ENCODE data around the gene AKAP9. TPM values are rescaled to one million over a fixed set of nuclear protein-coding genes. Genes with fewer than 3 reads are reported as not detected.
"Not testable (repeated sequence)": the region's sequence is repeated elsewhere in the genome, so short reads cannot be mapped to it uniquely, and the experiment has no call there.

Gene AKAP9
- total RNA-seq, 1 donor from 2014 or later: 44.1 TPM

DNA sequence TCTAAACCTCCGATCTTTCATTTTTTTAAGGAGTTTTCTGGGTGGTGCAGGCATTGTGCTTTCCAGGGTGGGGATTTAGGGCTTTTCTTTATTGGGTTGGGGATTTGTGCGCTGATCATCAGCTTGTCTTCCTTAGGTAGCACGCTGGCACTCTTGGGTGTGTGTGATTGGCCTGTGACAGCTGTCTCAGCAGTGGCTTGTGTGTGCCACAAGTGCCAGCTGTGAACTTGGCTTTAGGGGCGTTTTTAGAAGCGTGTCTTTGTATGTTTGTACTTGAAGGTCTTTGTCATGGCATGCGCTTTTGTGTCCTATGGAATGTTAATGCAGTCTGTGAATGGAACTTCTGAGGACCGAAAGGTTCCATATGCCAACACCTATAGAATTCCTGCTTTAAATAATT is 788 bp downstream of the AKAP9 start:
- intact Hi-C loops (cut with DNase I): loop anchor here (10.0 kb wide), 1 partner anchor 103 kb away; no protein-coding TSS in a partner anchor
- DNase-seq (ENCODE audit: missing footprints) (no peak), ATAC-seq (peak; percentile 65)

DNA sequence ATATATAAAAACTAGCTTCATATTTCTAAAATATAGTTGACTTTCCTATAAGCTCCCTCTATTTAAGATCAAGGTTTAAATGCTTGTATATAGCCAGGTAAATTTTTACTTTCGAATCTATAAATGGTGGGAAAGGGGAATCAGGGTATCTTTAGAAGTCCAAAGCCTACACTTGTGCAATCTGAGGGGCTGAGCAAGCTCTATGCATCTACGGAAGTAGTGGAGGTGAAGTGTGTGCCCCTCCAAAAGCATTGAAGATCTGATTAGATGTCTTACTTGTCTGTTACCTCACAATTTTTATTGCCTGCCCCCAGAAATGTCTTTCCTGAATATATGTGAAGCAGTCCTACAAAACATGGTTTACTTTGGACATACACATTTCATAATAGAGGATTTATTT is 1.6 kb downstream of the AKAP9 start:
- intact Hi-C loops (cut with DNase I): loop anchor here (10.0 kb wide), 1 partner anchor 102 kb away; no protein-coding TSS in a partner anchor
- DNase-seq (ENCODE audit: missing footprints) (no peak), ATAC-seq (no peak)

DNA sequence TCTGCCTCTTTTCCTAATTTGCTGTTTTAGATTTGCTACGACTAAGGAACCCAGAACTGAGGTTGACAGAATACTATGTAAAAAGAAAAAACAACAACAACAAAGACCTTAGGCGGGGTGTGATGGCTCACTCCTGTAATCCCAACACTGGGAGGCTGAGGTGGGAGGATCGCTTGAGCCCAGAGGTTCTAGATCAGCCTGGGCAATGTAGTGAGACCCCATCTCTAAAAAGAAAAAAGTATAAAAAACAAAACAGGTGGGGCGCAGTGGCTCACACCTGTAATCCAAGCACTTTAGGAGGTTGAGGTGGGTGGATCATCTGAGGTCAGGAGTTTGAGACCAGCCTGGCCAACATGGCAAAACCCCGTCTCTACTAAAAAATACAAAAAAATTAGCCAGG is 4.3 kb downstream of the AKAP9 start:
- not testable (repeated sequence) for DNase-seq (ENCODE audit: missing footprints); ATAC-seq
- intact Hi-C loops (cut with DNase I): loop anchor here (10.0 kb wide), 1 partner anchor 100 kb away; no protein-coding TSS in a partner anchor

DNA sequence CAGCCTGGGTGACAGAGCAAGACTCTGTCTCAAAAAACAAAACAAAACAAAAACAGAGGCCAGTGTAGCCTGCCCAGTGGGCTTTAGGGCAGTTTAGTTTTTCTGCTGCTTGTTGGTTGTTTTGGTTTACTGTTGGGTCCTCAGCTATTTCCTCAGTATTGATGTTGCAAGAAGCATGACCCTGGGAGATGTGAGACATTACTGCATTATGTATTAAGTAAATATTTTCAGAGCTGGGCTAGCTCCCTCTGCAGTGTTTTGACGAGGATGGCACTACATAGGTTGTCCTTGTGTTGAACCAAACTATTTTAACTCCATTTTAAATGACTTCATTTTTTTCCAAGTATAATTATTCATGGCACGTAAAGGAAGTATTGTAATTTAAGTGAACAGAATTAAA is 4.8 kb downstream of the AKAP9 start:
- intact Hi-C loops (cut with DNase I): loop anchor here (10.0 kb wide), 1 partner anchor 99 kb away; no protein-coding TSS in a partner anchor
- DNase-seq (ENCODE audit: missing footprints): no peak

DNA sequence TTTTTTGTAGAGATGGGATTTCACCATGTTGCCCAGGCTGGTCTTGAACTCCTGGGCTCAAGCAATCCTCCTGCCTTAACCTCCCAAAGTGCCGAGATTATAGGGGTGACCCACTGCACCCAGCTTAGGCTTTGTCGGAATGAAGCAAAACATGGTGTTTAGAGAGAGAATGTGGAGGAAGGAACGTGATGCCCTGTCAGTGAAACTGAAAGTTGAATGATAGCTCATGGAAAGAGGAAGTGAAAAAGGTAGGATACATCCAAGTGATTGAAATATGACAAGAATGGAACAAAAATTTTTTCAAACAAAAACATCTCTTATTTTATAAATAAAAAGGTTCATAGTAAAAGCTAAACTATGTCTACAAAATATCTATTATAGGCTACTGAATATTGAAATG is 5.9 kb downstream of the AKAP9 start:
- no peak for ATAC-seq
- intact Hi-C loops (cut with DNase I): loop anchor here (10.0 kb wide), 1 partner anchor 98 kb away; no protein-coding TSS in a partner anchor
- no peak for DNase-seq (ENCODE audit: missing footprints)

More for the DNA sequence above, 4.8 kb downstream of the AKAP9 start:
- ATAC-seq: no peak

DNA sequence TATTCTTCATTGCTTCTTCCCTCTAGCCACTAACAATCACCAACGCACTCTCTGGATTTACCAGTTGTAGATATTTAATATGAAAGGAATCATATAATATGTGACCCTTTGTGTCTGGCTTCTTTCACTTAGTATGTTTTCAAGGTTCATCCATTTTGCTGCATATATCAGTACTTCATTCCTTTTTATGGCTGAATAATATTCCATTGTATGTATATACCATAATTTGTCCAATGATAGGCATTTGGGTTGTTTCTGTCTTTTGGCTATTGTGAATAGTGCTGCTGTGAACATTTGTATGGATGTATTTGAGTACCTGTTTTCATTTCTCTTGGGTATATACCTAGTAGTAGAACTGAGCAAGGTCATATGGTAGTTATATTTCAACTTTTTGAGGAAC is 7.3 kb downstream of the AKAP9 start:
- intact Hi-C loops (cut with DNase I): loop anchor here (10.0 kb wide), 1 partner anchor 97 kb away; no protein-coding TSS in a partner anchor
- no peak for ATAC-seq
- DNase-seq (ENCODE audit: missing footprints): no peak

DNA sequence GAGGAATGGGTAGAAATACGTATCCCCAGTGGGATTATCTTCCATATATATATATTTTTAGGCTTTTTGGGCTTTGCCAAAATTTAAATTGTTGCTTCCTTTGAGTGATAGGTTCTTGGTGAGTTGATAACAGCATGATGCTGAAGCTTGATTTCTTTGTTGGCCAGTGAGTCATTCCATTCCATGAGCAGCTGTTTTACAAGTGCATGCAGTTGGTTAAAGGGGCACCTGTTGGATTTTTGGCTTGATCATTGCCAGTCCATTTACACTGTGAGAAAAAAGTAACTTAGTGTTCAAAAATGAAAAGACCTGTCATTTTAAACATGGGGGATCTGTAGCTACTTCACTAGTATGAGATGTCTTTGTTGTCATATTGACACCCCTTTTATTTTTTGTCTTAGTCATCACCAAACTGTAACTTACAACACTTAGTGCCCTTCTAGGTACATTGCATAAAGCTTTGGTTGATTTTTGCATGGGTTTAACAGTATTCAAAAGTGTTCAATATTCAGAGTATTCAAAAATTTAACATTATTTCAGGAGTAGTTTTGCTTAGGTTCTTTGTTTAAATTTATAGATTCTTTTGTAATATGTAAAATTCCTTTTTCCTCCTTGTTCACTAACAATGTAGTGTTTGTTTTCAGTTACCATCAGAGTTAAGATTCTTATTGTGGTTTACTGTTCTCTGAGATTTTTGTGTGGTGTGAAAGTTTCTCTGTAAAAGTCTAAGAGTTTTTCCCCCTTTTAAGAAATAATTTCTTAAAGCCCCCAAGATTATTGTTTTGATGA is 8.8 kb downstream of the AKAP9 start:
- DNase-seq (ENCODE audit: missing footprints): no peak
- no peak for ATAC-seq
- intact Hi-C loops (cut with DNase I): loop anchor here (10.0 kb wide), 1 partner anchor 95 kb away; no protein-coding TSS in a partner anchor

DNA sequence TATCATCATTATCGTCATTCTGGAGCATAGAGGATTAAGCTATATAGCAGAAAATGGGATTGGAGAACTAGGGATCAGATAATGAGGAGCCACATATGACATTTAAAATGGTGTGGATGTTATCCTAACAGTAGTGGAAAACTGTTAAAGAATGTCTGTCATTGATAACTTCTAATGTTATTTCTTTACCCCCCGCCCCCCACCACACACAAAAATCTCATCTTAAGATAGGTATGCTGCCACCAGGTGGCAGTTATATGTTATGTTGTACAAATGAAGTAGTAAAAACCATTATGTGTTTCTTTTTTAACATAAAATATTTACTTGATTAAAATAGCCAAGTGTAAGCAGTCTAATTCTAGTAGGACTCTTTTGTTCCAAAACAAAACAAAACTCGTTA is 13.0 kb downstream of the AKAP9 start:
- intact Hi-C loops (cut with DNase I): no loop called here
- ATAC-seq: no peak
- DNase-seq (ENCODE audit: missing footprints): no peak

DNA sequence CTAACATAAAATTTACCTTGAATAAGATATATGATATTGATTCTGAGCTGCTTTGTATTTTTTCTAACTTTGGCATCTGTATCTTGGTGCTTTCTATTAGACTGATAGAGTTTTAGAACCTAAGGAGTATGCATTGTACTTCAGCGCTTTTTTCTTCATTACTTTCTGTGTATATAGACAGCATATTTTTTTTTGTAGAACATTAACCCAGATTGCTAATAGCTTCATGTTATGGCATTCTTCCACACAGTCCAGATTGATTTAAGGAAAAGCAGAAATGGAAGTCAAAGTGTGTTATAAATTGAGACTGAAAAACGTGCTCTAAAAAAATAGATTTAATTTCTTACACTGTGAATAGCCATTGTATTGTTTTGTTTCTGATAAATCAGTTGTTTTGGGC is 15.8 kb downstream of the AKAP9 start:
- DNase-seq (ENCODE audit: missing footprints); intact Hi-C loops (cut with DNase I); ATAC-seq: not testable (repeated sequence)

DNA sequence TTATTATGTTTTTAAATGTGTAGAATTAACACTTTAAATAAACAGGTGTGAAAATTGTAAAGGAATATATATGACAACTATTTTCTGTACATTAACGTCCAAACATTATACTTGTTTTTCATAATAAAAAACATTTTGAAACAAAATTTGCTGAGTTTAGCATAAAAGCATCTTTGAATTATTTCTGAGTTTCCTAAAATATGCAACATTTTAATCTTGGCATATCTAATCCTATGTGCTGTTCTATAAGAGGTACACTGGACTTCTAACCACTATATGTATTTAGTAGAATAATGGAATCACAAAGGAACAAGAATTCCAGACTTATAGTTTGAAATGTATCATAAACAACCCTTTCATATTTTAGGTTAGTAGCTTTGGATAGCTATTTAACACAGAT is 16.6 kb downstream of the AKAP9 start:
- ATAC-seq: no peak
- DNase-seq (ENCODE audit: missing footprints): no peak
- intact Hi-C loops (cut with DNase I): no loop called here

DNA sequence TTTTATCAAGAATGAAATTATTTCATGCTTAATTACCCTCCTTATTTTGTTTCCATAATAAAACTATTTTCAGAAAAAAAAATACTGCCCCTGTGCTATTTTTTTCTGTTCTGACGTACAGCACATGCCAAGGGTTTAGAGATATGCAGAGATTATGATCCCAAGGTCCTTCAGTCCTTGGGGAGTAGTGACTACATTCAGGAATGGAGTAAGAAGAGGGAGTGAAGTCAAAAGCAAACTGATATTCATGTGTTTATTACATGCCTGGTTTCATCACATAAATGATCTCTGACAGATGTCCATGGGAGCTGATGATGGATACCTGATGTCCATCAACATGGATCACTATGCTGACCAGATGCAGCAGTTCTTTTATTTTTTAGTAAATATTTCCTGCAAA is 17.2 kb downstream of the AKAP9 start:
- intact Hi-C loops (cut with DNase I): no loop called here
- no peak for DNase-seq (ENCODE audit: missing footprints)
- no peak for ATAC-seq

DNA sequence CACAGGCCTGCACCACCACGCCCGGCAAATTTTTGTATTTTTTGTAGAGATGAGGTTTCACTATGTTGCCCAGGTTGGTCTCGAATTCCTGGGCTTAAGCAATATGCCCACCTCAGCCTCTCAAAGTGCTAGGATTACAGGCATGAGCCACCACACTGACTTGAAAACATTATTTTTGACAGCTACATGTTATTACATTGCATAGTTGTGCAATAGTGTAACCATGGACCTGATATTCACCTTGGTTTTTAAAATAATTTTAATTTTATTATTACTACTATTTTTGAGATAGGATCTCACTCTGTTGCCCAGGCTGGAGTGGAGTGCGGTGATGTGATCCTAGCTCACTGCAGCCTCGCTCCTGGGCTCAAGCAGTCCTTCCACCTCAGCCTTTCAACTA is 18.4 kb downstream of the AKAP9 start:
- ATAC-seq (no peak), DNase-seq (ENCODE audit: missing footprints) (no peak)
- intact Hi-C loops (cut with DNase I): no loop called here

DNA sequence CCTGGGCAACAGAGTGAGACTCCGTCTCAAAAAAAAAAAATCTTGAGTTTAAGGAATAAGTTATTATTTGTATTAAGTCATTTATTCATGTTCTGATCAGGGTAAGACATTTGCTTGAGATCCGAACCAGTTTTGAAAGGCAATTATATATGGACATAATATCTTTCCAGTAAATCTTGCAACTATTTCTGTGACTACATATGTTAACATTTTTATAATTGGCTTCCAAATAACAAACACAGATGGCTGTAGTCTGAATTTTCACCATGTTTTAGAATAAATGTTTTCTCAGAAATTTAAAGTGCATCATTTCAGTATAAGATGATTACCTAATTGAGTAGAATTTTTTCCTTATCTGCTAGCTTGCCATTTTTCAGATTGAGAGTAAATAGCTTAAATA is 21.2 kb downstream of the AKAP9 start:
- no peak for ATAC-seq
- intact Hi-C loops (cut with DNase I): no loop called here

DNA sequence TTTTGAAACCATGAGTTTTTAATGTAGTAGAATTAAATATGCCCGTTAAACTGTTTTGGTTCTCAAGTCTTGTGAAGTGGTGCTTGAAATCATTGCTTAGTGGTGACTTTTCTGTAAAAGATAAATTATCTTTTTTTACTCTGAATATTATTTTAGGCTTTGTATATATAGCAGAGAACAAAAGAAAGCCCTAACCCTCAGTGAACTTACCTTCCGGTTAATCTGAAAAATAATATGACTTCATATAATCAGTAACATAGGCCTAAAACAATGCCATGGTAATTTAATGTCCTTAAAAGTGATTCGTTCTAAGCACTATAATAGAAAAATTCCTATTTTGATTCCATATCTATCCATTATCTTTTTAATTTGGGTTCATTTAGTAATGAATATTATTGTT is 21.8 kb downstream of the AKAP9 start:
- DNase-seq (ENCODE audit: missing footprints) (no peak), ATAC-seq (no peak)
- intact Hi-C loops (cut with DNase I): no loop called here

More for the DNA sequence above, 21.2 kb downstream of the AKAP9 start:
- DNase-seq (ENCODE audit: missing footprints): no peak

DNA sequence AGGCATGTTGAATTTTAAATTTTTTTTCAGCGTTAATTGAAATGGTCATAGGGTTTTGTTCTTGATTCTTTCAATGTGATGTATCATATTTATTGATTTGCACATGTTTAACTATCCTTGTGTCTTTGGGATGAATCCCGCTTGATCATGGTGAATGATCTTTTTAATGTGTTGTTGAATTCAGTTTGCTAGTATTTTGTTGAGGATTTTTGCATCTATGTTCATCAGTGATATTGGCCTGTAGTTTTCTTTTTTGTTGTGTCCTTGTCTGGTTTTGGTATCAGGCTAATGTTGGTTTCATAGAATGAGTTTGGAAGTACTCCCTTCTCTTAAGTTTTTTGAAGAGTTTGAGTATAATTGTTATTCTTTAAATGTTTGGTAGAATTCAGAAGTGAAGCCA is 26.9 kb downstream of the AKAP9 start:
- intact Hi-C loops (cut with DNase I); DNase-seq (ENCODE audit: missing footprints); ATAC-seq: not testable (repeated sequence)

DNA sequence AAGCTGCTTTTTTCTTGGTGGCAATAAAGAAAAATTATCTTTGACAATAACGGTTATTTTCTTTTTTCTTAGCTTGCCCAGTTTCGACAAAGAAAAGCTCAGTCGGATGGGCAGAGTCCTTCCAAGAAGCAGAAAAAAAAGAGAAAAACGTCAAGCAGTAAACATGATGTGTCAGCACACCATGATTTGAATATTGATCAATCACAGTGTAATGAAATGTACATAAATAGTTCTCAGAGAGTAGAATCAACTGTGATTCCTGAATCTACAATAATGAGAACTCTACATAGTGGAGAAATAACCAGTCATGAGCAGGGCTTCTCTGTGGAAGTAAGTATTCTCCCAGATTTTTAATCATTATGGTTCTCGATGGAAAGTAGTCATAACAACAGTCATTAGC is 33.0 kb downstream of the AKAP9 start:
- intact Hi-C loops (cut with DNase I): no loop called here
- DNase-seq (ENCODE audit: missing footprints) (no peak), ATAC-seq (no peak)

DNA sequence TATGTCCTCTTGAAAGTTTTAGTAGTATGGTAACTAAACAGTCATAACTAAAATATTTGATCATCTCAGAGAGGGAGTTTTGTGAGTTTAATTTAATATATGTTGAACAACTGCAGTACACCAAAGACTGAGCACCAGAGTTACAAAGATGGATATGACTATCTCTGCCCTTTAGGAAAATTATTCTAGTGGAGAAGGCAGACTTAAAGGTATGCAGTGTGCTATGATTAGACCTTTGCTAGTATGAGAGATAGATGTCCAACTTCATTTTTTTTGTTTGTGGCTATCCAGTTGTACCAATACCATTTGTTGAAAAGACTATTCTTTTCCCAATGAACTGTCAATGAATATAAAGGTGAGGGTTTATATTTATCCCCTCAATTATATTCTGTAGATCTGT is 33.4 kb downstream of the AKAP9 start:
- ATAC-seq (no peak), DNase-seq (ENCODE audit: missing footprints) (no peak)
- intact Hi-C loops (cut with DNase I): no loop called here

DNA sequence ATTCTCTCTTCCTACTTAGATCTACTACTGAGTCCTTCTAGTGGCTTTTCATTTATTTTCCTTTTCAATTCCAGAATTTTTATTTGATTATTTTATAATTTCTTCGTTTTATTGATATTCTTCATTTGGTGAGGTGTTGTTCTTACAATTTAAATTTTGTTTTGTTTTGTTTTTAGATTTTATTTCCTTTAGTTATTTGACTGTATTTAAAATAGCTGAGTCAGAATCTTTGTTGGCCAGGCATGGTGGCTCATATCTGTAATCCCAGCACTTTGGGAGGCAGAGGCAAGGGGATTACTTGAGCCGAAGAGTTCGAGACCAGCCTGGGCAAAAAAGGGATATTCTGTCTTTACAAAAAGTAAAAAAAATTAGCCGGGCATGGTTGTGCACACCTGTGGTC is 36.1 kb downstream of the AKAP9 start:
- intact Hi-C loops (cut with DNase I): no loop called here
- DNase-seq (ENCODE audit: missing footprints) (no peak), ATAC-seq (no peak)

DNA sequence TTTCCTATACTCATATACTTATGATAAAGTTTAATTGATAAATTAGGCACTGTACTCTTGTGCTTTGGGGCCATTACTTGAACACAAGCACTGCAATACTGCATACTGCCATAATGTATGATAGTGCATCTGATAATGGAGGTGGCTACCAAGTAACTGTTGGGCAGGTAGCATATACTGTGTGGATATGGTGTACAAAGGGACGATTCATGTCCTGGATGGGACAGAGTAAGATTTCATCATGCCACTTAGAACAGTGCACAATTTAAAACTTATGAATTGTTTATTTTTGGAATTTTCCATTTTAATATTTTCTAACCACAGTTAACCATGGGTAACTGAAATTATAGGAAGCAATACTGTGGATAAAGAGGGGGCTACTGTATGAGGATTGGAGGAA is 38.9 kb downstream of the AKAP9 start:
- ATAC-seq: no peak
- intact Hi-C loops (cut with DNase I): no loop called here
- DNase-seq (ENCODE audit: missing footprints): no peak

DNA sequence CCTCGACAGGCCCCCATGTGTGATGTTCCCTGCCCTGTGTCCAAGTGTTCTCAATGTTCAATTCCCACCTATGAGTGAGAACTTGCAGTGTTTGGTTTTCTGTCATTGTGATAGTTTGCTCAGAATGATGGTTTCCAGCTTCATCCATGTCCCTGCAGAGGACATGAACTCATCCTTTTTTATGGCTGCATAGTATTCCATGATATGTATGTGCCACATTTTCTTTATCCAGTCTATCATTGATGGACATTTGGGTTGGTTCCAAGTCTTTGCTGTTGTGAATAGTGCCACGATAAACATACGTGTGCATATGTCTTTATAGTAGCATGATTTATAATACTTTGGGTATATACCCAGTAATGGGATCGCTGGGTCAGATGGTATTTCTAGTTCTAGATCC is 41.7 kb downstream of the AKAP9 start:
- ATAC-seq; DNase-seq (ENCODE audit: missing footprints); intact Hi-C loops (cut with DNase I): not testable (repeated sequence)

Measured in Right ventricle myocardium inferior (tissue), 1 donor.